H1 (cell line): ENCODE results near the gene RNF114. TPM values are rescaled to one million over a fixed set of nuclear protein-coding genes. Genes with fewer than 3 reads are reported as not detected.
A peak's percentile ranks its signal among the peaks of the same experiment; 100 is the strongest.

Experiments
- JUN ChIP-seq: IDR thresholded peaks from 2 replicates; pipeline ENCODE4 v1.6.1; 2011; ENCODE audit warnings: low read depth, mild to moderate bottlenecking, improper control_type of control experiment, low read length
- POLR2A ChIP-seq, 2 experiments: IDR thresholded peaks; 1 replicate in 1 of 2; 2 replicates in 1 of 2; pipeline ENCODE4 v1.6.1; 2011; ENCODE audit warnings: low read depth in 2 of 2, low read length in 2 of 2, mild to moderate bottlenecking in 2 of 2; ENCODE audit errors: control extremely low read depth in 1 of 2
- RNF2 ChIP-seq: fragments of 200-900, 300-1000 bp; sonication (generic); IDR thresholded peaks from 2 replicates; pipeline ENCODE4 v1.7.1; 2016; ENCODE audit warnings: borderline replicate concordance, low read depth, mild to moderate bottlenecking, antibody characterized with exemption, low read length; ENCODE audit not compliant: poor library complexity, severe bottlenecking; ENCODE audit errors: missing control alignments
- USF2 ChIP-seq: IDR thresholded peaks from 2 replicates; pipeline ENCODE4 v1.6.1; 2011; ENCODE audit warnings: low read length, improper control_type of control experiment
- polyA plus RNA-seq, 7 experiments: library from polyadenylated mRNA; depleted of rRNA in 3 of 7; stranded (reverse) in 5 of 7; unstranded in 2 of 7; fragments of >200 nt in 5 of 7; fragments of 200-250 nt in 2 of 7; gene quantifications; 1 replicate in 5 of 7; 2 replicates in 1 of 7; 4 replicates in 1 of 7; pipeline versions ENCODE4 v1.2.1 to v1.2.3, GENCODE V29; 2011 to 2013; ENCODE audit warnings: missing spikeins in 2 of 7, mixed read lengths in 2 of 7
- total RNA-seq: library from RNA; stranded (reverse); fragmentation: NEBNext Ultra II Directional; extraction: Animal tissue kit (Norgen Biotek cat#: 25700); gene quantifications from 2 replicates; pipeline ENCODE4 v1.2.1, GENCODE V29; 2021

Gene RNF114
- total and polyA plus RNA-seq, 2 of the 8 experiments (the other 6 are each of a cell fraction or from before 2014, with no cell fraction given) = 81.7 to 89.9 TPM

GRCh38 chr20:49936153-49937026 lies at the start of gene RNF114 (continued):
- no peak for TF ChIP-seq JUN
- TF ChIP-seq USF2 = no peak
- TF ChIP-seq RNF2 = no peak
- peak; percentile 53 to 62; a peak in 2 of 3 replicates for TF ChIP-seq POLR2A (IDR thresholded peaks at IDR 0.05; ENCODE audit: control extremely low read depth in 1 of 2, low read depth in 2 of 2, low read length in 2 of 2)
- TF ChIP-seq, all 59 proteins: peak for 19
